ENCODE data around the gene CARMIL1.

GRCh38 chr6:25645916-25646315, 366.7 kb downstream of the CARMIL1 start:
- TF ChIP-seq, protein P1, sequence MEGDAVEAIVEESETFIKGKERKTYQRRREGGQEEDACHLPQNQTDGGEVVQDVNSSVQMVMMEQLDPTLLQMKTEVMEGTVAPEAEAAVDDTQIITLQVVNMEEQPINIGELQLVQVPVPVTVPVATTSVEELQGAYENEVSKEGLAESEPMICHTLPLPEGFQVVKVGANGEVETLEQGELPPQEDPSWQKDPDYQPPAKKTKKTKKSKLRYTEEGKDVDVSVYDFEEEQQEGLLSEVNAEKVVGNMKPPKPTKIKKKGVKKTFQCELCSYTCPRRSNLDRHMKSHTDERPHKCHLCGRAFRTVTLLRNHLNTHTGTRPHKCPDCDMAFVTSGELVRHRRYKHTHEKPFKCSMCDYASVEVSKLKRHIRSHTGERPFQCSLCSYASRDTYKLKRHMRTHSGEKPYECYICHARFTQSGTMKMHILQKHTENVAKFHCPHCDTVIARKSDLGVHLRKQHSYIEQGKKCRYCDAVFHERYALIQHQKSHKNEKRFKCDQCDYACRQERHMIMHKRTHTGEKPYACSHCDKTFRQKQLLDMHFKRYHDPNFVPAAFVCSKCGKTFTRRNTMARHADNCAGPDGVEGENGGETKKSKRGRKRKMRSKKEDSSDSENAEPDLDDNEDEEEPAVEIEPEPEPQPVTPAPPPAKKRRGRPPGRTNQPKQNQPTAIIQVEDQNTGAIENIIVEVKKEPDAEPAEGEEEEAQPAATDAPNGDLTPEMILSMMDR (conservative IDR thresholded peaks at IDR 0.05 in 1 of 2, IDR thresholded peaks at IDR 0.05 in 1 of 2; ENCODE audit: extremely low read depth in 1 of 2, insufficient read depth in 1 of 2, low read depth in 1 of 2, low read length in 2 of 2), result no peak
- TF ChIP-seq EZH2 (IDR thresholded peaks at IDR 0.05; ENCODE audit: borderline replicate concordance, low read length), result no peak
